HFF-Myc (cell line): ENCODE measurements around the gene TELO2.

Experiments
- DNase-seq: peaks from one replicate; pipeline ENCODE4 v3.0.0-alpha.2; 2011; ENCODE audit warnings: low read depth; ENCODE audit errors: extremely low read depth
- H3K4me3 ChIP-seq: replicated peaks from 2 replicates; pipeline ENCODE4 v1.5.1; 2011; ENCODE audit warnings: low read depth, mild to moderate bottlenecking, control low read depth, low read length
- TF ChIP-seq, protein P1 (sequence below): IDR thresholded peaks from 2 replicates; pipeline ENCODE4 v1.5.1; 2012; ENCODE audit warnings: mild to moderate bottlenecking, low read depth, low read length, control low read depth; ENCODE audit errors: missing control alignments

Gene TELO2

DNA sequence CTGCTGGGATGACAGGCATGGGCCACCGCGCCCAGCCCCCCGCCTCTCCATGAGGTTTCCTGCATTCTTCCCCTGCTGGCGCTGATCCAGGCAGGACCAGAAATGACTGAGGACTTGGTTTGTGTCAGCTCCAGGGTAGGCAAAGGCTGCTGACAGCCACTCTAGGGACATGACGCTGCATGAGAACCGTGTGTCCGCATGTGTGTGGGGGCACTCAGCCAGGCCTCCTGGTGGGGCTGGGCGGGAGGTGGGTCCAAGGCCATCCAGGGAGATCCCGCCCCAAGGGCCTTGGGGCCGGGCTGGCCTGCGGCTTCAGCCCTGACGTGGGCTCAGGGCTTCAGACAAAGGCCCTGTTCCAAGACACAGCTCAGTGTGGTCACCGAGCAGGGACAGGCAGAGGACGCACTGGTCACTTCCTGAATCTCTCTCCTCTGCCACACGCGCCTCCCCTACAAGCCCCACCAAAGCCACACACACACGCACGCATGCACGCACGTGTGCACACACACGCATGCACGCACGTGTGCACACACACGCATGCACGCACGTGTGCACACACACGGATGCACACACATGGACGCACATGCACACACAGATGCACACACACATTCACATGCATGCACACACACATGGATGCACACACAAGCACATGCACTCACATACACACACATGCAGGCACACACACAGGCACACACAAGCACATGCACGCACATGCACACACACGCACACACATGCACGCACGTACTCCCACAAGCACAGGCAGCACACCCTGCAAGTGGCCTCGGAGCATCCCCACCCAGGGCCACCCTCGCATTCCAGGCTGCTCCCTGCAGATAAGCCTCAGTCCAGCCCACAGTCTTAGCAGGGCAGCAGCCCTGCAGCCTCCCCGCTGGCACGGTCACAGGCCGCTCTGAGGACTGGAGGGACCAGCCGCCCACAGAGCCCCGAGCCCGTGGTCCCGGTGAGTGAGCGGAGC lies 35.0 kb downstream of the TELO2 start:
- TF ChIP-seq, protein P1, sequence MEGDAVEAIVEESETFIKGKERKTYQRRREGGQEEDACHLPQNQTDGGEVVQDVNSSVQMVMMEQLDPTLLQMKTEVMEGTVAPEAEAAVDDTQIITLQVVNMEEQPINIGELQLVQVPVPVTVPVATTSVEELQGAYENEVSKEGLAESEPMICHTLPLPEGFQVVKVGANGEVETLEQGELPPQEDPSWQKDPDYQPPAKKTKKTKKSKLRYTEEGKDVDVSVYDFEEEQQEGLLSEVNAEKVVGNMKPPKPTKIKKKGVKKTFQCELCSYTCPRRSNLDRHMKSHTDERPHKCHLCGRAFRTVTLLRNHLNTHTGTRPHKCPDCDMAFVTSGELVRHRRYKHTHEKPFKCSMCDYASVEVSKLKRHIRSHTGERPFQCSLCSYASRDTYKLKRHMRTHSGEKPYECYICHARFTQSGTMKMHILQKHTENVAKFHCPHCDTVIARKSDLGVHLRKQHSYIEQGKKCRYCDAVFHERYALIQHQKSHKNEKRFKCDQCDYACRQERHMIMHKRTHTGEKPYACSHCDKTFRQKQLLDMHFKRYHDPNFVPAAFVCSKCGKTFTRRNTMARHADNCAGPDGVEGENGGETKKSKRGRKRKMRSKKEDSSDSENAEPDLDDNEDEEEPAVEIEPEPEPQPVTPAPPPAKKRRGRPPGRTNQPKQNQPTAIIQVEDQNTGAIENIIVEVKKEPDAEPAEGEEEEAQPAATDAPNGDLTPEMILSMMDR, result no peak
- DNase-seq, result no peak
- no peak overlapping the region for H3K4me3 ChIP-seq

DNA sequence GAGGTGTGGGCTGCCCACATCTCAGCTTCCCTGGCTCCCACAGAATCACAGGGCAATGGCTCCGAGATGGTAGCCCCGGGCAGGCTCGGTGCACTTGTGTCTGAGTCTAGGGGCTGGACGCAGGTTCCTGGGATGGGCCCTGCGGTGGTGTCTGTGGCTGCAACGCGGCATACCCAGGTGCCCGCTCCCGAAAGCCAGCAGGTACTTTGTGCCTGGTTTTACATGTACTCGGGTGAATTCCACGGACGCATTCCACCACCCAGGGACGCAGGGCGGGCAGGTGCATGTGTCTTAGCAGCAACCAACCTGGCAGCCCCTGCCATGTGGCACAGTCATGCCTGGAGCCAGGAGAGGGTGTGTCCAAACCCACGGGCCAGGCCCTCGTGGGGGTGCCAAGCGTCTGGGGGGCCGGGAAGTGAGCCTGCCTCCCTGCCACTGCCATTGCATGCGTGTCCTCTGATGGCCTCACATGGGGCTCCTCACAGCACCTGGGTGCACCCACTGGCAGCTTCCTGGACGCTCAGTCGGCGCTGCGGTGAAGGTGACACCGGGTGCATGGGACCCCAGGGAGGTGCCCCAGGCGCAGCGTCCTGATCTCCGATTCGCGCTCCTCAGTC lies 35.9 kb downstream of the TELO2 start:
- no peak overlapping the region for H3K4me3 ChIP-seq
- DNase-seq, result no peak
- TF ChIP-seq, protein P1, result no peak

DNA sequence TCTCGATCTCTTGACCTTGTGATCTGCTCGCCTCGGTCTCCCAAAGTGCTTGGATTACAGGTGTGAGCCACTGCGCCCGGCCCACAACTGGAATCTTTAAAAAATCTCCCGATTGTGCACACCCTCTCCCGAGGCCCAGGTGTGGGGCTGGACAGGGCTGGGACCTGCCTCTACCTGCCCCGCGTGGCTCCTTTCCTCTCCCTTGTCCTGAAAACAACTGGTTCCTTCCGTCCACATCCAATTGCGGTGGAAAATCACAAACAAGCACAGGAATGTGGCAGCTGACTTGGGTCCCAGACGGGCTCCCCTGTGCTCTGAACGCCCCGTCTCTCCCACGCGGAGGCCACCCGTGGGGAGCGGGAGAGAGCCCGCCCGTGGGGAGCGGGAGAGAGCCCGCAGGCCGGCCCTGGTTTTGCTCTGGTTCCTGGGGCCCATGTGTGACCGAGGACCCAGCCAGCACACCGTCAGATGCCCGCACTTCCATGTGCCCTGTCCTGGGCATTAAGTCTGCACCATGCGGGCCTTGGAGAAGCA lies 37.3 kb downstream of the TELO2 start:
- H3K4me3 ChIP-seq, result no peak overlapping the region
- DNase-seq, result no peak
- TF ChIP-seq, protein P1, result no peak

DNA sequence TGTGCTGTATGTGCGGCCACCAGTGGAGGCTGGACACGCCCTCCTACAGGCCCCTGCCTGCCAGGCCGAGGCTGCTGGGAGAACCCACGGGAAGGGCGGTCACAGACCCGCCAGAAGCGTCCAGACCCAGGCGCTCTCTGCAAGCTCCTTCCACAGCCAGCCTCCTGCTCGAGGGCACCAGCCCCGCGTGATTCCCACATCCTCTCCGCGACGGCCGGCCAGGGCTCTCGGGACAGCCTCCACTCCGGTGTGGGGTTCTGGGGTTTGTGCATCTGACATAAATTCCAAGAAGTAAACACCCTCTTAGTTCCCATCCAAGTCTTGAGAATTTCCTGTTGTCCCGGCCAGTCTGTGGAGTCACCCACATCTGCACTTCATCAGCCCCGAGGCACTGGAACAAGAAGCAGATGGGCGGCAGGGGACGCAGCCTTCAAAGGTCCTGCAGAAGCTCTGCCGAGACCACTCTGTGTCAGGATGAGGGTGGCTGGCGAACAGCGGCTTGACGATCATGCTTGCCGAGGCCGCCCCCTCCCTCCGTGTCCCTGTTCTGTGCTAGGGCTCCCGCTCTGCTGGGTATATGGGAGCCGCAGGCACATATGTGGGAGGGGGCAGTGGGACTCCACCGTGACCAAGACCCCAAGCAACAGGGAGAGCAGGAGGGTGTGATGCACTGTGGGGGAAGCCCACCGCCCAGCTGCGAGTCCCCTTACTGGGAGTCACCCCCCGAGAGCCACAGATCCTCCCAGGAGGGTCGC lies 37.9 kb downstream of the TELO2 start:
- H3K4me3 ChIP-seq, result peak overlapping the region; percentile 85
- DNase-seq, result peak; percentile 90
- TF ChIP-seq, protein P1, result no peak

DNA sequence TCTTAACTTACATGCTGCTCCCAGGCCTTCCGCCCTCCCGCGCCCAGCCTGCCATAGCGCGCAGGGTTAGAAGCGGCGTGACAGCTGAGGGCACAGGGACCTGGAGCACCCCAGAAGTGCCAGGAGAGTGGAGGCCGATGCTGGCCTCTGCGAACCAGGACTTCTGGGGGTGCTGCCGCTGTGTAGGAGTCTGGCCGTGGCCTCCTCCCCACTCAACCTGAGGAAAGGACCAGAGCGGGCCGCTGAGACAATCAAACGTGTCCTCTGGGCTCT lies 38.4 kb downstream of the TELO2 start:
- DNase-seq, result no peak
- TF ChIP-seq, protein P1, result no peak
- H3K4me3 ChIP-seq, result peak overlapping the region; percentile 85

DNA sequence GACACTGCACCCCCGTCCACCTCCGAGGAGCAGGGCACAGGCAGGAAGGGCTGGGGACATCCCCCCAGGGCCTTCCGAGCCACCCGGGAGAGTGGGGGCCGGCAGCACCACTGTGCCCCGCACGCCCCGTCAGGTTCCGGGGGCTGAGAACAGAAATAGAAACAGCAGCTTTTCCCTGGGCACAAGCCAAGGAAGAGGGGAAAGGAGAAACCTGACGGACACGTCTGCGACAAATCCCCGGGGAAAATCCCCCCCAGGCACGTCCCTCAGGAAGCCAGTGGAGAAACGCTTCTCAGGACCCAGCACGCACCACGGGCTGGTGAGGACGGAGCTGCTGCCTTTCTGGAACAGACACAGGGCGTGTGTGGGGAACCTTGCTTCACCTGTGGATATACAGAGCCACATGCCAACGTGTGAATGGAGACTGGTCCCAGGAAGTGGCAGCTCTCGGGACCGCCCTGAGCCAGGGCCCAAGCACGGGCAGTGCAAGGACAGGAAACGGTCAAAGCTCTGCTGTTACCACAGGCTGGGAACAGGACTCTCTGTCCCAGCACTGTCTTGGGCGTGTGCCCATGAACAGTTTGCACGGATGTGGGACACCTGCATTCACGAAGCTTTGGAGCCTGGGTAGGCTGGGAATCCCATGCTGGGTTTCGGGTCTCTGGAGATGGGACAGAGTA lies 39.1 kb downstream of the TELO2 start:
- no peak for DNase-seq
- peak overlapping the region; percentile 85 for H3K4me3 ChIP-seq
- TF ChIP-seq, protein P1, result no peak
